HG03571 (cell line): ENCODE data around the gene PCDHGC3.

ENCODE experiments used
- ATAC-seq: cut with Tn5 transposase; IDR thresholded peaks from one replicate; pipeline ENCODE4 v1.9.1; 2021; ENCODE audit not compliant: unreplicated experiment

PCDHGC3 gene

GRCh38 chr5:141484641-141485311, 9.0 kb downstream of the PCDHGC3 start, which contains the start of gene PCDHGC4:
Gene PCDHGC4 (plus strand): TSS chr5:141485030. CDS start chr5:141485174, 144 bp downstream.
- ATAC-seq, result no peak

- ATAC-seq, result no peak
Measured at GRCh38 chr5:141485321-141486055, 9.7 kb downstream of the PCDHGC3 start.

- ATAC-seq, result no peak
Measured at GRCh38 chr5:141486091-141486490, 10.3 kb downstream of the PCDHGC3 start.

- ATAC-seq, result no peak
Measured at GRCh38 chr5:141487131-141487530, 11.4 kb downstream of the PCDHGC3 start.

GRCh38 chr5:141488591-141489561, 13.1 kb downstream of the PCDHGC3 start, which contains the start of gene PCDHGC5:
Gene PCDHGC5 (plus strand): TSS chr5:141489081. CDS start chr5:141489241, 160 bp downstream.
- no peak for ATAC-seq

- no peak for ATAC-seq
Measured at GRCh38 chr5:141489841-141490240, 14.1 kb downstream of the PCDHGC3 start.

GRCh38 chr5:141490271-141490670, 14.5 kb downstream of the PCDHGC3 start:
- no peak for ATAC-seq

GRCh38 chr5:141490771-141491170, 15.0 kb downstream of the PCDHGC3 start:
- no peak for ATAC-seq

- ATAC-seq, result peak; percentile 17
Measured at GRCh38 chr5:141491323-141492167, 15.8 kb downstream of the PCDHGC3 start.

GRCh38 chr5:141492168-141492885, 16.6 kb downstream of the PCDHGC3 start:
- peak; percentile 41 for ATAC-seq

- no peak for ATAC-seq
Measured at GRCh38 chr5:141493500-141494422, 18.0 kb downstream of the PCDHGC3 start.

GRCh38 chr5:141494761-141495452, 19.1 kb downstream of the PCDHGC3 start:
- no peak for ATAC-seq

GRCh38 chr5:141495453-141495811, 19.7 kb downstream of the PCDHGC3 start:
- ATAC-seq, result no peak

- no peak for ATAC-seq
Measured at GRCh38 chr5:141496038-141496437, 20.3 kb downstream of the PCDHGC3 start.

GRCh38 chr5:141501761-141502160, 26.0 kb downstream of the PCDHGC3 start:
- ATAC-seq, result no peak

- no peak for ATAC-seq
Measured at GRCh38 chr5:141503681-141504080, 27.9 kb downstream of the PCDHGC3 start.

- no peak for ATAC-seq
Measured at GRCh38 chr5:141504216-141504615, 28.4 kb downstream of the PCDHGC3 start.
